Mesenchymal stem cell (in vitro differentiated cells and primary cell): Measurements from ENCODE around the gene MAPKBP1.
A peak's percentile ranks its signal among the peaks of the same experiment; 100 is the strongest.
"Not testable (repeated sequence)": the region's sequence is repeated elsewhere in the genome, so short reads cannot be mapped to it uniquely, and the experiment has no call there.

Experiments
- DNase-seq: peaks from one replicate; pipeline ENCODE4 v3.0.0-alpha.2; 2013
- H2AFZ ChIP-seq: one replicate; pipeline ENCODE4 v1.6.1; 2013; ENCODE audit warnings: low read depth, mild to moderate bottlenecking, control low read depth, inconsistent platforms, low read length, moderate library complexity
- H2AK5ac ChIP-seq: 2 replicates; pipeline ENCODE4 v1.6.1; 2013; ENCODE audit warnings: low read length, moderate library complexity, mild to moderate bottlenecking, inconsistent platforms; ENCODE audit not compliant: severe bottlenecking
- H2BK120ac ChIP-seq: one replicate; pipeline ENCODE4 v1.6.1; 2013; ENCODE audit warnings: low read depth, mild to moderate bottlenecking, inconsistent platforms, low read length, moderate library complexity
- H2BK12ac ChIP-seq, 2 experiments: one replicate each; pipeline ENCODE4 v1.6.1; 2013; ENCODE audit warnings: inconsistent platforms in 2 of 2, low read length in 2 of 2, mild to moderate bottlenecking in 2 of 2, moderate library complexity in 2 of 2, control low read depth in 1 of 2
- H2BK15ac ChIP-seq: one replicate; pipeline ENCODE4 v1.6.1; 2013; ENCODE audit warnings: mild to moderate bottlenecking, low read depth, inconsistent platforms; ENCODE audit not compliant: poor library complexity, severe bottlenecking
- H2BK5ac ChIP-seq: 2 replicates; pipeline ENCODE4 v1.6.1; 2013; ENCODE audit warnings: low read depth, mild to moderate bottlenecking, low read length, control low read depth, inconsistent platforms; ENCODE audit not compliant: poor library complexity, severe bottlenecking
- H3K14ac ChIP-seq, 2 experiments: one replicate each; pipeline ENCODE4 v1.6.1; 2013; ENCODE audit warnings: inconsistent platforms in 2 of 2, low read length in 2 of 2, control low read depth in 1 of 2, mild to moderate bottlenecking in 1 of 2, moderate library complexity in 1 of 2
- H3K18ac ChIP-seq, 2 experiments: one replicate each; pipeline ENCODE4 v1.6.1; 2013; ENCODE audit warnings: inconsistent platforms in 2 of 2, low read length in 2 of 2, control low read depth in 1 of 2, low read depth in 1 of 2, mild to moderate bottlenecking in 1 of 2
- H3K23ac ChIP-seq, 2 experiments: one replicate each; pipeline ENCODE4 v1.6.1; 2013; ENCODE audit warnings: inconsistent platforms in 2 of 2, low read length in 2 of 2, mild to moderate bottlenecking in 2 of 2, moderate library complexity in 2 of 2, control low read depth in 1 of 2
- H3K27ac ChIP-seq: 2 replicates; pipeline ENCODE4 v1.5.1; 2013; ENCODE audit warnings: mild to moderate bottlenecking, moderate library complexity, low read length, control low read depth, inconsistent platforms; ENCODE audit not compliant: poor library complexity, severe bottlenecking
- H3K27me3 ChIP-seq, 2 experiments: 2 replicates each; pipeline versions ENCODE4 v1.6.1 to v1.7.0; 2013; ENCODE audit warnings: low read length in 2 of 2, mild to moderate bottlenecking in 2 of 2, moderate library complexity in 2 of 2, control low read depth in 1 of 2, inconsistent platforms in 1 of 2; ENCODE audit not compliant: control insufficient read depth in 1 of 2, insufficient read depth in 1 of 2
- H3K36me3 ChIP-seq, 2 experiments: 2 replicates each; pipeline versions ENCODE4 v1.6.1 to v1.7.0; 2013; ENCODE audit warnings: low read length in 2 of 2, control low read depth in 1 of 2, inconsistent platforms in 1 of 2, low read depth in 1 of 2, mild to moderate bottlenecking in 1 of 2; ENCODE audit not compliant: insufficient read depth in 2 of 2, control insufficient read depth in 1 of 2
- H3K4ac ChIP-seq, 2 experiments: one replicate each; pipeline ENCODE4 v1.6.1; 2013; ENCODE audit warnings: inconsistent platforms in 2 of 2, low read length in 2 of 2, mild to moderate bottlenecking in 2 of 2, moderate library complexity in 2 of 2, control low read depth in 1 of 2, low read depth in 1 of 2
- H3K4me1 ChIP-seq: 2 replicates; pipeline ENCODE4 v1.6.1; 2013; ENCODE audit warnings: low read depth, low read length, control low read depth; ENCODE audit not compliant: control insufficient read depth, insufficient read depth
- H3K4me2 ChIP-seq: 2 replicates; pipeline ENCODE4 v1.6.1; 2013; ENCODE audit warnings: low read length, mild to moderate bottlenecking, inconsistent platforms; ENCODE audit not compliant: poor library complexity, severe bottlenecking
- H3K4me3 ChIP-seq, 2 experiments: 2 replicates each; pipeline versions ENCODE4 v1.5.1 to v1.7.0; 2013; ENCODE audit warnings: low read length in 2 of 2, mild to moderate bottlenecking in 2 of 2, control low read depth in 1 of 2, low read depth in 1 of 2; ENCODE audit not compliant: insufficient read depth in 1 of 2
- H3K79me1 ChIP-seq: replicated peaks from 2 replicates; pipeline ENCODE4 v1.6.1; 2013; ENCODE audit warnings: mild to moderate bottlenecking, control low read depth, low read length, inconsistent platforms; ENCODE audit not compliant: poor library complexity, severe bottlenecking
- H3K9ac ChIP-seq: 2 replicates; pipeline ENCODE4 v1.7.0; 2013; ENCODE audit warnings: mild to moderate bottlenecking, low read length, moderate library complexity
- H3K9me3 ChIP-seq: 2 replicates; pipeline ENCODE4 v1.7.0; 2013; ENCODE audit warnings: mild to moderate bottlenecking, low read length; ENCODE audit not compliant: control insufficient read depth
- H4K8ac ChIP-seq: one replicate; pipeline ENCODE4 v1.6.1; 2013; ENCODE audit warnings: inconsistent platforms, mild to moderate bottlenecking, low read length, moderate library complexity
- H4K91ac ChIP-seq: one replicate; pipeline ENCODE4 v1.6.1; 2013; ENCODE audit warnings: mild to moderate bottlenecking, low read length, inconsistent platforms
- WGBS: methylation state at CpG from one replicate; pipeline ENCODE4 v1.1.7; 2013; ENCODE audit warnings: mixed read lengths; 5-methylcytosine and 5-hydroxymethylcytosine counted together

MAPKBP1 gene

GRCh38 chr15:41732483-41732882, 41.8 kb upstream of the MAPKBP1 start:
- H3K4me1 ChIP-seq = peaks cover 2% of the 10 kb centered on the region
- H4K91ac ChIP-seq = no peak overlapping the region
- H3K4me3 ChIP-seq = no peak overlapping the region
- H3K4ac ChIP-seq = no peak overlapping the region
- no peak overlapping the region for H3K27ac ChIP-seq
- no peak overlapping the region for H3K18ac ChIP-seq
- H2BK15ac ChIP-seq = no peak overlapping the region
- no peak overlapping the region for H2AK5ac ChIP-seq
- H3K79me1 ChIP-seq = peaks cover 12% of the 10 kb centered on the region
- DNase-seq = no peak
- no peak overlapping the region for H3K14ac ChIP-seq
- no peak overlapping the region for H3K9ac ChIP-seq
- no peak overlapping the region for H2BK120ac ChIP-seq
- no peak overlapping the region for H4K8ac ChIP-seq
- no peaks in the 10 kb centered on the region for H3K9me3 ChIP-seq
- no peak overlapping the region for H3K23ac ChIP-seq
- WGBS = 93% methylated on average over 1 of the region's 1 CpG
- H2BK12ac ChIP-seq = no peak overlapping the region
- H3K4me2 ChIP-seq = no peak overlapping the region
- H2AFZ ChIP-seq = no peak overlapping the region
- no peaks in the 10 kb centered on the region for H3K27me3 ChIP-seq
- H3K36me3 ChIP-seq = peaks cover 22 to 60% of the 10 kb centered on the region in 2 experiments
- H2BK5ac ChIP-seq = no peak overlapping the region

- no peak overlapping the region for H2BK5ac ChIP-seq
- H2AFZ ChIP-seq = no peak overlapping the region
- H3K27me3 ChIP-seq = no peaks in the 10 kb centered on the region
- 84% methylated on average over 3 of the region's 4 CpGs for WGBS
- peaks cover 14% of the 10 kb centered on the region for H3K79me1 ChIP-seq
- no peak overlapping the region for H3K4ac ChIP-seq
- no peak overlapping the region for H4K8ac ChIP-seq
- H3K14ac ChIP-seq = no peak overlapping the region
- no peaks in the 10 kb centered on the region for H3K4me1 ChIP-seq
- DNase-seq = no peak
- no peak overlapping the region for H2BK15ac ChIP-seq
- H2AK5ac ChIP-seq = no peak overlapping the region
- H3K9ac ChIP-seq = no peak overlapping the region
- H3K36me3 ChIP-seq = peaks cover 25 to 66% of the 10 kb centered on the region in 2 experiments
- no peak overlapping the region for H3K27ac ChIP-seq
- no peak overlapping the region for H2BK12ac ChIP-seq
- H3K9me3 ChIP-seq = no peaks in the 10 kb centered on the region
- H2BK120ac ChIP-seq = no peak overlapping the region
- peak overlapping the region in 1 of 2 experiments; percentile 21 for H3K18ac ChIP-seq
- H3K23ac ChIP-seq = peak overlapping the region in 1 of 2 experiments; percentile 24
- H4K91ac ChIP-seq = no peak overlapping the region
- no peak overlapping the region for H3K4me3 ChIP-seq
- no peak overlapping the region for H3K4me2 ChIP-seq
These were observed 40.2 kb upstream of the MAPKBP1 start for GRCh38 chr15:41734079-41734478.

- H3K9me3 ChIP-seq = no peaks in the 10 kb centered on the region
- H2AK5ac ChIP-seq = no peak overlapping the region
- no peak overlapping the region for H3K9ac ChIP-seq
- H3K14ac ChIP-seq = no peak overlapping the region
- H2BK12ac ChIP-seq = no peak overlapping the region
- no peak overlapping the region for H2BK5ac ChIP-seq
- H3K18ac ChIP-seq = no peak overlapping the region
- WGBS = 97% methylated on average over 2 of the region's 4 CpGs
- H2AFZ ChIP-seq = no peak overlapping the region
- H3K4me1 ChIP-seq = no peaks in the 10 kb centered on the region
- H2BK120ac ChIP-seq = no peak overlapping the region
- no peak overlapping the region for H3K4me3 ChIP-seq
- no peak overlapping the region for H2BK15ac ChIP-seq
- no peak overlapping the region for H3K4me2 ChIP-seq
- H3K79me1 ChIP-seq = peaks cover 13% of the 10 kb centered on the region
- DNase-seq = no peak
- no peak overlapping the region for H4K91ac ChIP-seq
- no peaks in the 10 kb centered on the region for H3K27me3 ChIP-seq
- H3K4ac ChIP-seq = no peak overlapping the region
- no peak overlapping the region for H3K27ac ChIP-seq
- no peak overlapping the region for H3K23ac ChIP-seq
- H3K36me3 ChIP-seq = peaks cover 23 to 68% of the 10 kb centered on the region in 2 experiments
- H4K8ac ChIP-seq = no peak overlapping the region
These were observed 39.2 kb upstream of the MAPKBP1 start for GRCh38 chr15:41735046-41735445.

GRCh38 chr15:41735492-41735891, 38.8 kb upstream of the MAPKBP1 start:
- H3K14ac ChIP-seq, H2AK5ac ChIP-seq, H3K23ac ChIP-seq: not testable (repeated sequence)

More at GRCh38 chr15:41735492-41735891, 38.8 kb upstream of the MAPKBP1 start:
- Histone ChIP-seq H3K36me3 (peaks cover 21 to 64% of the 10 kb centered on the region in 2 experiments), H3K79me1 (peaks cover 13% of the 10 kb centered on the region)
- not testable (repeated sequence) for H3K18ac ChIP-seq, H2BK15ac ChIP-seq, H2AFZ ChIP-seq, H3K4me2 ChIP-seq, DNase-seq, H3K9me3 ChIP-seq, H2BK5ac ChIP-seq, H3K27me3 ChIP-seq, H4K8ac ChIP-seq, H3K27ac ChIP-seq, H4K91ac ChIP-seq, H3K4me3 ChIP-seq, H3K9ac ChIP-seq, H2BK12ac ChIP-seq, H3K4me1 ChIP-seq, H2BK120ac ChIP-seq, H3K4ac ChIP-seq
- 97% methylated on average over 7 of the region's 10 CpGs for WGBS
